Measurements from ENCODE around the gene CRYBB3. TPM values are rescaled to one million over a fixed set of nuclear protein-coding genes. Genes with fewer than 3 reads are reported as not detected.
"Not testable (repeated sequence)": the region's sequence is repeated elsewhere in the genome, so short reads cannot be mapped to it uniquely, and the experiment has no call there.

CRYBB3 gene
- total RNA-seq, 1 donor from 2014 or later = not detected

- no peak for DNase-seq
Measured at GRCh38 chr22:25207553-25208157, 8.0 kb downstream of the CRYBB3 start.

GRCh38 chr22:25208328-25208727 is 8.7 kb downstream of the CRYBB3 start:
- DNase-seq = no peak

- no peak for DNase-seq
Measured at GRCh38 chr22:25208743-25209505, 9.3 kb downstream of the CRYBB3 start.

- DNase-seq = no peak
Measured at GRCh38 chr22:25210793-25211192, 11.1 kb downstream of the CRYBB3 start.

GRCh38 chr22:25212337-25212736 is 12.7 kb downstream of the CRYBB3 start:
- peak; percentile 10 for DNase-seq

GRCh38 chr22:25213221-25213620 is 13.6 kb downstream of the CRYBB3 start:
- no peak for DNase-seq

GRCh38 chr22:25216230-25216629 is 16.6 kb downstream of the CRYBB3 start:
- DNase-seq = no peak

- no peak for DNase-seq
Measured at GRCh38 chr22:25219211-25219689, 19.6 kb downstream of the CRYBB3 start, which contains the start of gene CRYBB2. CRYBB2 (plus strand) TSS chr22:25219639; CDS start chr22:25221430, 1,791 bp downstream.

- no peak for DNase-seq
Measured at GRCh38 chr22:25219948-25220442, 20.3 kb downstream of the CRYBB3 start.

- no peak for DNase-seq
Measured at GRCh38 chr22:25221790-25222189, 22.1 kb downstream of the CRYBB3 start.

GRCh38 chr22:25223269-25223850 is 23.7 kb downstream of the CRYBB3 start:
- no peak for DNase-seq

- no peak for DNase-seq
Measured at GRCh38 chr22:25228822-25229221, 29.2 kb downstream of the CRYBB3 start.

- not testable (repeated sequence) for DNase-seq
Measured at GRCh38 chr22:25230760-25231159, 31.1 kb downstream of the CRYBB3 start.

GRCh38 chr22:25232301-25232700 is 32.6 kb downstream of the CRYBB3 start:
- no peak for DNase-seq

- not testable (repeated sequence) for DNase-seq
Measured at GRCh38 chr22:25233706-25234105, 34.0 kb downstream of the CRYBB3 start.

- DNase-seq = peak; percentile 90
Measured at GRCh38 chr22:25235547-25236290, 36.1 kb downstream of the CRYBB3 start.

GRCh38 chr22:25236417-25236816 is 36.8 kb downstream of the CRYBB3 start:
- DNase-seq = no peak

- no peak for DNase-seq
Measured at GRCh38 chr22:25237503-25237902, 37.8 kb downstream of the CRYBB3 start.

- DNase-seq = not testable (repeated sequence)
Measured at GRCh38 chr22:25238058-25238457, 38.4 kb downstream of the CRYBB3 start.

- not testable (repeated sequence) for DNase-seq
Measured at GRCh38 chr22:25255169-25255568, 55.5 kb downstream of the CRYBB3 start.

Measured in dermis blood vessel endothelial cell (primary cell).